GM23338 (cell line): ENCODE data around the gene ZNHIT1. TPM values are rescaled to one million over a fixed set of nuclear protein-coding genes. Genes with fewer than 3 reads are reported as not detected.

Source experiments
- ATAC-seq: fragments of 200-7000 bp; cut with Tn5 transposase; 3 replicates; pipeline ENCODE4 v1.9.1; 2020
- DNase-seq: peaks from one replicate; pipeline ENCODE4 v3.0.0-alpha.2; 2015; ENCODE audit warnings: low spot score
- H2AFZ ChIP-seq: fragments of 200-600 bp; sonication (generic); 2 replicates; pipeline ENCODE4 v1.8.0; 2016; ENCODE audit warnings: antibody characterized with exemption, mild to moderate bottlenecking, moderate library complexity
- H3F3A ChIP-seq: fragments of 200-600 bp; sonication (generic); replicated peaks from 2 replicates; pipeline ENCODE4 v1.8.0; 2017; ENCODE audit warnings: antibody characterized with exemption, mixed run types, low read depth
- H3K27ac ChIP-seq: fragments of 200-600 bp; sonication (generic); 2 replicates; pipeline ENCODE4 v1.6.1; 2016; ENCODE audit warnings: low read depth
- H3K27me3 ChIP-seq: fragments of 200-600 bp; sonication (generic); 2 replicates; pipeline ENCODE4 v1.8.0; 2016; ENCODE audit warnings: mild to moderate bottlenecking, mixed run types, moderate library complexity; ENCODE audit not compliant: insufficient read depth
- H3K36me3 ChIP-seq: fragments of 200-600 bp; sonication (generic); 2 replicates; pipeline ENCODE4 v1.8.0; 2016; ENCODE audit warnings: mild to moderate bottlenecking; ENCODE audit not compliant: insufficient read depth
- H3K4me1 ChIP-seq: fragments of 200-600 bp; sonication (generic); 2 replicates; pipeline ENCODE4 v1.8.0; 2016; ENCODE audit warnings: mild to moderate bottlenecking, moderate library complexity; ENCODE audit not compliant: insufficient read depth
- H3K4me2 ChIP-seq: fragments of 200-600 bp; sonication (generic); 2 replicates; pipeline ENCODE4 v1.7.1; 2017; ENCODE audit warnings: mixed run types
- H3K4me3 ChIP-seq: fragments of 200-600 bp; sonication (generic); 2 replicates; pipeline ENCODE4 v1.6.1; 2016; ENCODE audit warnings: mixed run types
- H3K79me2 ChIP-seq: fragments of 200-600 bp; sonication (generic); replicated peaks from 2 replicates; pipeline ENCODE4 v1.8.0; 2017; ENCODE audit warnings: mild to moderate bottlenecking; ENCODE audit not compliant: insufficient read depth
- H3K9me2 ChIP-seq: fragments of 200-600 bp; sonication (generic); 2 replicates; pipeline ENCODE4 v1.8.0; 2017; ENCODE audit not compliant: insufficient read depth
- H4K20me1 ChIP-seq: fragments of 200-600 bp; sonication (generic); replicated peaks from 2 replicates; pipeline ENCODE4 v1.8.0; 2017; ENCODE audit warnings: mild to moderate bottlenecking; ENCODE audit not compliant: insufficient read depth
- H3K27ac Mint-ChIP-seq: 2 replicates; pipeline ENCODE4 v1.8.0; 2020; ENCODE audit warnings: inconsistent platforms, mild to moderate bottlenecking, moderate library complexity, mixed read lengths
- H3K27me3 Mint-ChIP-seq: 3 replicates; pipeline ENCODE4 v1.8.0; 2022; ENCODE audit warnings: low read depth, mild to moderate bottlenecking, moderate library complexity, mixed read lengths, inconsistent platforms; ENCODE audit not compliant: insufficient read depth, poor library complexity
- H3K36me3 Mint-ChIP-seq: 3 replicates; pipeline ENCODE4 v1.8.0; 2021; ENCODE audit warnings: low read depth, mild to moderate bottlenecking, inconsistent platforms, moderate library complexity, mixed read lengths
- H3K4me1 Mint-ChIP-seq: 3 replicates; pipeline ENCODE4 v1.8.0; 2020; ENCODE audit warnings: mild to moderate bottlenecking, inconsistent platforms, mixed read lengths
- H3K4me3 Mint-ChIP-seq: 3 replicates; pipeline ENCODE4 v1.8.0; 2021; ENCODE audit warnings: moderate library complexity, mild to moderate bottlenecking, inconsistent platforms, mixed read lengths
- H3K9me3 Mint-ChIP-seq: 3 replicates; pipeline ENCODE4 v1.8.0; 2020; ENCODE audit warnings: moderate library complexity, mild to moderate bottlenecking, inconsistent platforms, mixed read lengths
- CREB1 ChIP-seq: fragments of 250-450 bp; sonication (Bioruptor Pico); IDR thresholded peaks from 2 replicates; pipeline ENCODE4 v1.5.0; 2020; ENCODE audit warnings: low read depth, mild to moderate bottlenecking, moderate library complexity
- EZH2 ChIP-seq: fragments of 200-600 bp; sonication (generic); IDR thresholded peaks from one replicate; pipeline ENCODE4 v1.8.0; 2017; ENCODE audit warnings: antibody characterized with exemption, mild to moderate bottlenecking, low read depth; ENCODE audit not compliant: unreplicated experiment
- EZH2phosphoT487 ChIP-seq: fragments of 200-600 bp; sonication (generic); IDR thresholded peaks from one replicate; pipeline ENCODE4 v1.8.1; 2018; ENCODE audit warnings: antibody characterized with exemption; ENCODE audit not compliant: unreplicated experiment
- JUNB ChIP-seq: IDR thresholded peaks from one replicate; pipeline ENCODE4 v1.6.1; 2016; ENCODE audit warnings: antibody characterized with exemption; ENCODE audit not compliant: unreplicated experiment
- NANOG ChIP-seq: IDR thresholded peaks from 2 replicates; pipeline ENCODE4 v1.6.1; 2016; ENCODE audit warnings: antibody characterized with exemption, borderline replicate concordance
- POLR2AphosphoS5 ChIP-seq: IDR thresholded peaks from 2 replicates; pipeline ENCODE4 v1.6.1; 2016; ENCODE audit warnings: antibody characterized with exemption, low read depth
- STAT1 ChIP-seq: IDR thresholded peaks from one replicate; pipeline ENCODE4 v1.6.1; 2016; ENCODE audit warnings: antibody characterized with exemption; ENCODE audit not compliant: unreplicated experiment
- ZNF114 ChIP-seq: fragments of 250-450 bp; sonication (Bioruptor Pico); IDR thresholded peaks from 2 replicates; pipeline ENCODE4 v1.5.0; 2020; ENCODE audit warnings: mild to moderate bottlenecking, moderate library complexity
- ZNF331 ChIP-seq: fragments of 250-450 bp; sonication (Bioruptor Pico); IDR thresholded peaks from 2 replicates; pipeline ENCODE4 v1.5.0; 2020; ENCODE audit warnings: low read depth, mild to moderate bottlenecking, moderate library complexity
- polyA plus RNA-seq: library from polyadenylated mRNA; unstranded; fragments of >200 nt; fragmentation: Nextera tagmentation; extraction: Ambion mirVana; gene quantifications from 2 replicates; pipeline ENCODE4 v1.2.1, GENCODE V29; 2016
- total RNA-seq: library from RNA; depleted of rRNA; stranded (reverse); fragments of >200 nt; shearing (Covaris generic); gene quantifications from 2 replicates; pipeline ENCODE4 v1.2.3, GENCODE V29; 2014
- TF ChIP-seq, protein P1 (sequence below): fragments of 250-450 bp; sonication (Bioruptor Pico); IDR thresholded peaks from 2 replicates; pipeline ENCODE4 v1.5.0; 2020; ENCODE audit warnings: mild to moderate bottlenecking, moderate library complexity
- TF ChIP-seq, protein P2 (sequence below), 2 experiments: fragments of 200-600 bp in 1 of 2; sonication (generic) in 1 of 2; conservative IDR thresholded peaks; 2 replicates each; pipeline versions ENCODE4 v1.5.1 to v1.6.1; 2016 to 2017; ENCODE audit warnings: antibody characterized with exemption in 2 of 2, low read depth in 2 of 2, mild to moderate bottlenecking in 2 of 2, moderate library complexity in 1 of 2
- TF ChIP-seq, protein P3 (sequence below): IDR thresholded peaks from 2 replicates; pipeline ENCODE4 v1.6.1; 2016; ENCODE audit warnings: antibody characterized with exemption
- TF ChIP-seq, protein P4 (sequence below): IDR thresholded peaks from one replicate; pipeline ENCODE4 v1.6.1; 2018; ENCODE audit warnings: antibody characterized with exemption; ENCODE audit not compliant: unreplicated experiment

Gene ZNHIT1
- total and polyA plus RNA-seq, 2 experiments from 2014 or later = 64.6 to 113 TPM

DNA sequence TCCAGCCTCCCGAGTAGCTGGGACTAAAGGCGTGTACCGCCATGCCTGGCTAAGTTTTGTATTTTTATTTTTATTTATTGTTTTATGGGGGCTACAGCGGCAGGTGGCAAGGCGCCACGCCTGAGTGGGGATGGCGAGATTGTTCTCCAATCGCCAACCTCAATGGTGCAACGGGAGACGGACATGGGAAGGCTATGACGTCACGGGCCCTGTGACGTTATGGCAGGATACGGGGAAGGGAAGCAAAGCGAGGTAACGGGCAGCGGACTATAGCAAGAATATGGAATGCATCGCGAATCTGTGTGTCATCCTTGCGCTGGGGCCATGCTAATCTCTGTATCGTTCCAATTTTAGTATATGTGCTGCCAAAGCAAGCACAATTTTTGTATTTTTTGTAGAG, 51.7 kb downstream of the ZNHIT1 start:
- no peaks in the 10 kb centered on the region for H4K20me1 ChIP-seq
- H3K27me3 ChIP-seq = no peaks in the 10 kb centered on the region
- peaks cover 13% of the 10 kb centered on the region for H3K27me3 Mint-ChIP-seq
- H3K4me1 Mint-ChIP-seq = peaks cover 14% of the 10 kb centered on the region
- no peak overlapping the region for H3K4me3 ChIP-seq
- no peaks in the 10 kb centered on the region; the same call in 1 of the 2 replicates for H3K9me2 ChIP-seq
- H3K27ac ChIP-seq = no peak overlapping the region
- no peak overlapping the region for H3K4me2 ChIP-seq
- ATAC-seq (no peak), DNase-seq (no peak)
- no peaks in the 10 kb centered on the region for H3K36me3 Mint-ChIP-seq
- no peaks in the 10 kb centered on the region for H3F3A ChIP-seq
- no peak overlapping the region for H3K4me3 Mint-ChIP-seq
- no peak for TF ChIP-seq ZNF331 (CRISPR knock-in tag)
- TF ChIP-seq ZNF114 (CRISPR knock-in tag) = no peak
- TF ChIP-seq, protein P1, sequence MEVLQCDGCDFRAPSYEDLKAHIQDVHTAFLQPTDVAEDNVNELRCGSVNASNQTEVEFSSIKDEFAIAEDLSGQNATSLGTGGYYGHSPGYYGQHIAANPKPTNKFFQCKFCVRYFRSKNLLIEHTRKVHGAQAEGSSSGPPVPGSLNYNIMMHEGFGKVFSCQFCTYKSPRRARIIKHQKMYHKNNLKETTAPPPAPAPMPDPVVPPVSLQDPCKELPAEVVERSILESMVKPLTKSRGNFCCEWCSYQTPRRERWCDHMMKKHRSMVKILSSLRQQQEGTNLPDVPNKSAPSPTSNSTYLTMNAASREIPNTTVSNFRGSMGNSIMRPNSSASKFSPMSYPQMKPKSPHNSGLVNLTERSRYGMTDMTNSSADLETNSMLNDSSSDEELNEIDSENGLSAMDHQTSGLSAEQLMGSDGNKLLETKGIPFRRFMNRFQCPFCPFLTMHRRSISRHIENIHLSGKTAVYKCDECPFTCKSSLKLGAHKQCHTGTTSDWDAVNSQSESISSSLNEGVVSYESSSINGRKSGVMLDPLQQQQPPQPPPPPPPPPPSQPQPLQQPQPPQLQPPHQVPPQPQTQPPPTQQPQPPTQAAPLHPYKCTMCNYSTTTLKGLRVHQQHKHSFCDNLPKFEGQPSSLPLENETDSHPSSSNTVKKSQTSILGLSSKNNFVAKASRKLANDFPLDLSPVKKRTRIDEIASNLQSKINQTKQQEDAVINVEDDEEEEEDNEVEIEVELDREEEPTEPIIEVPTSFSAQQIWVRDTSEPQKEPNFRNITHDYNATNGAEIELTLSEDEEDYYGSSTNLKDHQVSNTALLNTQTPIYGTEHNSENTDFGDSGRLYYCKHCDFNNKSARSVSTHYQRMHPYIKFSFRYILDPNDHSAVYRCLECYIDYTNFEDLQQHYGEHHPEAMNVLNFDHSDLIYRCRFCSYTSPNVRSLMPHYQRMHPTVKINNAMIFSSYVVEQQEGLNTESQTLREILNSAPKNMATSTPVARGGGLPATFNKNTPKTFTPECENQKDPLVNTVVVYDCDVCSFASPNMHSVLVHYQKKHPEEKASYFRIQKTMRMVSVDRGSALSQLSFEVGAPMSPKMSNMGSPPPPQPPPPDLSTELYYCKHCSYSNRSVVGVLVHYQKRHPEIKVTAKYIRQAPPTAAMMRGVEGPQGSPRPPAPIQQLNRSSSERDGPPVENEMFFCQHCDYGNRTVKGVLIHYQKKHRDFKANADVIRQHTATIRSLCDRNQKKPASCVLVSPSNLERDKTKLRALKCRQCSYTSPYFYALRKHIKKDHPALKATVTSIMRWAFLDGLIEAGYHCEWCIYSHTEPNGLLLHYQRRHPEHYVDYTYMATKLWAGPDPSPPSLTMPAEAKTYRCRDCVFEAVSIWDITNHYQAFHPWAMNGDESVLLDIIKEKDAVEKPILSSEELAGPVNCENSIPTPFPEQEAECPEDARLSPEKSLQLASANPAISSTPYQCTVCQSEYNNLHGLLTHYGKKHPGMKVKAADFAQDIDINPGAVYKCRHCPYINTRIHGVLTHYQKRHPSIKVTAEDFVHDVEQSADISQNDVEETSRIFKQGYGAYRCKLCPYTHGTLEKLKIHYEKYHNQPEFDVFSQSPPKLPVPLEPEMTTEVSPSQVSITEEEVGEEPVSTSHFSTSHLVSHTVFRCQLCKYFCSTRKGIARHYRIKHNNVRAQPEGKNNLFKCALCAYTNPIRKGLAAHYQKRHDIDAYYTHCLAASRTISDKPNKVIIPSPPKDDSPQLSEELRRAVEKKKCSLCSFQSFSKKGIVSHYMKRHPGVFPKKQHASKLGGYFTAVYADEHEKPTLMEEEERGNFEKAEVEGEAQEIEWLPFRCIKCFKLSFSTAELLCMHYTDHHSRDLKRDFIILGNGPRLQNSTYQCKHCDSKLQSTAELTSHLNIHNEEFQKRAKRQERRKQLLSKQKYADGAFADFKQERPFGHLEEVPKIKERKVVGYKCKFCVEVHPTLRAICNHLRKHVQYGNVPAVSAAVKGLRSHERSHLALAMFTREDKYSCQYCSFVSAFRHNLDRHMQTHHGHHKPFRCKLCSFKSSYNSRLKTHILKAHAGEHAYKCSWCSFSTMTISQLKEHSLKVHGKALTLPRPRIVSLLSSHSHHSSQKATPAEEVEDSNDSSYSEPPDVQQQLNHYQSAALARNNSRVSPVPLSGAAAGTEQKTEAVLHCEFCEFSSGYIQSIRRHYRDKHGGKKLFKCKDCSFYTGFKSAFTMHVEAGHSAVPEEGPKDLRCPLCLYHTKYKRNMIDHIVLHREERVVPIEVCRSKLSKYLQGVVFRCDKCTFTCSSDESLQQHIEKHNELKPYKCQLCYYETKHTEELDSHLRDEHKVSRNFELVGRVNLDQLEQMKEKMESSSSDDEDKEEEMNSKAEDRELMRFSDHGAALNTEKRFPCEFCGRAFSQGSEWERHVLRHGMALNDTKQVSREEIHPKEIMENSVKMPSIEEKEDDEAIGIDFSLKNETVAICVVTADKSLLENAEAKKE (CRISPR knock-in tag) = no peak
- no peak for TF ChIP-seq POLR2AphosphoS5
- no peak for TF ChIP-seq EZH2phosphoT487
- TF ChIP-seq, protein P2, sequence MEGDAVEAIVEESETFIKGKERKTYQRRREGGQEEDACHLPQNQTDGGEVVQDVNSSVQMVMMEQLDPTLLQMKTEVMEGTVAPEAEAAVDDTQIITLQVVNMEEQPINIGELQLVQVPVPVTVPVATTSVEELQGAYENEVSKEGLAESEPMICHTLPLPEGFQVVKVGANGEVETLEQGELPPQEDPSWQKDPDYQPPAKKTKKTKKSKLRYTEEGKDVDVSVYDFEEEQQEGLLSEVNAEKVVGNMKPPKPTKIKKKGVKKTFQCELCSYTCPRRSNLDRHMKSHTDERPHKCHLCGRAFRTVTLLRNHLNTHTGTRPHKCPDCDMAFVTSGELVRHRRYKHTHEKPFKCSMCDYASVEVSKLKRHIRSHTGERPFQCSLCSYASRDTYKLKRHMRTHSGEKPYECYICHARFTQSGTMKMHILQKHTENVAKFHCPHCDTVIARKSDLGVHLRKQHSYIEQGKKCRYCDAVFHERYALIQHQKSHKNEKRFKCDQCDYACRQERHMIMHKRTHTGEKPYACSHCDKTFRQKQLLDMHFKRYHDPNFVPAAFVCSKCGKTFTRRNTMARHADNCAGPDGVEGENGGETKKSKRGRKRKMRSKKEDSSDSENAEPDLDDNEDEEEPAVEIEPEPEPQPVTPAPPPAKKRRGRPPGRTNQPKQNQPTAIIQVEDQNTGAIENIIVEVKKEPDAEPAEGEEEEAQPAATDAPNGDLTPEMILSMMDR (conservative IDR thresholded peaks at IDR 0.05; ENCODE audit: low read depth in 2 of 2) = no peak
- TF ChIP-seq CREB1 (CRISPR knock-in tag) = no peak
- TF ChIP-seq EZH2 = no peak
- no peak for TF ChIP-seq STAT1
- TF ChIP-seq, protein P3, sequence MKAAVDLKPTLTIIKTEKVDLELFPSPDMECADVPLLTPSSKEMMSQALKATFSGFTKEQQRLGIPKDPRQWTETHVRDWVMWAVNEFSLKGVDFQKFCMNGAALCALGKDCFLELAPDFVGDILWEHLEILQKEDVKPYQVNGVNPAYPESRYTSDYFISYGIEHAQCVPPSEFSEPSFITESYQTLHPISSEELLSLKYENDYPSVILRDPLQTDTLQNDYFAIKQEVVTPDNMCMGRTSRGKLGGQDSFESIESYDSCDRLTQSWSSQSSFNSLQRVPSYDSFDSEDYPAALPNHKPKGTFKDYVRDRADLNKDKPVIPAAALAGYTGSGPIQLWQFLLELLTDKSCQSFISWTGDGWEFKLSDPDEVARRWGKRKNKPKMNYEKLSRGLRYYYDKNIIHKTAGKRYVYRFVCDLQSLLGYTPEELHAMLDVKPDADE = no peak
- TF ChIP-seq, protein P4, sequence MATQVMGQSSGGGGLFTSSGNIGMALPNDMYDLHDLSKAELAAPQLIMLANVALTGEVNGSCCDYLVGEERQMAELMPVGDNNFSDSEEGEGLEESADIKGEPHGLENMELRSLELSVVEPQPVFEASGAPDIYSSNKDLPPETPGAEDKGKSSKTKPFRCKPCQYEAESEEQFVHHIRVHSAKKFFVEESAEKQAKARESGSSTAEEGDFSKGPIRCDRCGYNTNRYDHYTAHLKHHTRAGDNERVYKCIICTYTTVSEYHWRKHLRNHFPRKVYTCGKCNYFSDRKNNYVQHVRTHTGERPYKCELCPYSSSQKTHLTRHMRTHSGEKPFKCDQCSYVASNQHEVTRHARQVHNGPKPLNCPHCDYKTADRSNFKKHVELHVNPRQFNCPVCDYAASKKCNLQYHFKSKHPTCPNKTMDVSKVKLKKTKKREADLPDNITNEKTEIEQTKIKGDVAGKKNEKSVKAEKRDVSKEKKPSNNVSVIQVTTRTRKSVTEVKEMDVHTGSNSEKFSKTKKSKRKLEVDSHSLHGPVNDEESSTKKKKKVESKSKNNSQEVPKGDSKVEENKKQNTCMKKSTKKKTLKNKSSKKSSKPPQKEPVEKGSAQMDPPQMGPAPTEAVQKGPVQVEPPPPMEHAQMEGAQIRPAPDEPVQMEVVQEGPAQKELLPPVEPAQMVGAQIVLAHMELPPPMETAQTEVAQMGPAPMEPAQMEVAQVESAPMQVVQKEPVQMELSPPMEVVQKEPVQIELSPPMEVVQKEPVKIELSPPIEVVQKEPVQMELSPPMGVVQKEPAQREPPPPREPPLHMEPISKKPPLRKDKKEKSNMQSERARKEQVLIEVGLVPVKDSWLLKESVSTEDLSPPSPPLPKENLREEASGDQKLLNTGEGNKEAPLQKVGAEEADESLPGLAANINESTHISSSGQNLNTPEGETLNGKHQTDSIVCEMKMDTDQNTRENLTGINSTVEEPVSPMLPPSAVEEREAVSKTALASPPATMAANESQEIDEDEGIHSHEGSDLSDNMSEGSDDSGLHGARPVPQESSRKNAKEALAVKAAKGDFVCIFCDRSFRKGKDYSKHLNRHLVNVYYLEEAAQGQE = no peak
- TF ChIP-seq NANOG = no peak
- no peak for TF ChIP-seq JUNB
- peaks cover 16% of the 10 kb centered on the region for H3K4me1 ChIP-seq
- no peaks in the 10 kb centered on the region for H3K36me3 ChIP-seq
- peaks cover 13% of the 10 kb centered on the region; the same call in 2 of the 3 replicates for H3K9me3 Mint-ChIP-seq
- no peak overlapping the region for H2AFZ ChIP-seq
- no peaks in the 10 kb centered on the region for H3K79me2 ChIP-seq
- no peak overlapping the region for H3K27ac Mint-ChIP-seq
